ENCODE data around the gene SPOCK1. TPM values are rescaled to one million over a fixed set of nuclear protein-coding genes. Genes with fewer than 3 reads are reported as not detected.

SPOCK1 gene
- total RNA-seq, 4 donors from 2014 or later, result 8.6 to 34.8 (median 13.2) TPM

DNA sequence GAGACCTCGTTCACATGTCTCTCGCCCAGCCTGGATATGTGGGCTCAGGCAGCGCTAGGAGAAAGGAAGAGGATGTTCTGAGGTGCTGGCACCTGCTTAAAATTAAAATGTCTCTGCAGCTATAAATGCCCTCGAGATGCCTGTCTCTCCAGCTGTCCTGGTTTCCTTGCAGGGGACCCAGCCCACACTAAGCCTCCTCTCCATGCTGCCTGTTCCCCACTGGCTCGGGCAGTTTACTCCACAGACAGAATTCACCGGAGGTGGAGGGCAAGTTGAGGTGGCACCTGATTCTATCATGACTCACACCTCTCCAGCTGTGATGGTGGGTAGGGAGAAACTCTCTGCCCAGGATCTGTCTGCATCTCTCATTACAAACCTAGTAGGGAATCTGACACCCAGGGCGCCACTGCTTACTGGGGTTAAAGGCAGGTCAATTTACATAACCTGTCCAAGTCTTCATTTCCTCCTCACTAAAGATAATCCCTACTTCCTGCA lies 420.9 kb downstream of the SPOCK1 start:
- no peak for DNase-seq
- WGBS, 2 donors (ENCODE audit: low coverage in 1 of 2), result 57 to 61% methylated on average over 3 to 7 of the region's 7 CpGs
- H3K27ac ChIP-seq, result no peak overlapping the region

DNA sequence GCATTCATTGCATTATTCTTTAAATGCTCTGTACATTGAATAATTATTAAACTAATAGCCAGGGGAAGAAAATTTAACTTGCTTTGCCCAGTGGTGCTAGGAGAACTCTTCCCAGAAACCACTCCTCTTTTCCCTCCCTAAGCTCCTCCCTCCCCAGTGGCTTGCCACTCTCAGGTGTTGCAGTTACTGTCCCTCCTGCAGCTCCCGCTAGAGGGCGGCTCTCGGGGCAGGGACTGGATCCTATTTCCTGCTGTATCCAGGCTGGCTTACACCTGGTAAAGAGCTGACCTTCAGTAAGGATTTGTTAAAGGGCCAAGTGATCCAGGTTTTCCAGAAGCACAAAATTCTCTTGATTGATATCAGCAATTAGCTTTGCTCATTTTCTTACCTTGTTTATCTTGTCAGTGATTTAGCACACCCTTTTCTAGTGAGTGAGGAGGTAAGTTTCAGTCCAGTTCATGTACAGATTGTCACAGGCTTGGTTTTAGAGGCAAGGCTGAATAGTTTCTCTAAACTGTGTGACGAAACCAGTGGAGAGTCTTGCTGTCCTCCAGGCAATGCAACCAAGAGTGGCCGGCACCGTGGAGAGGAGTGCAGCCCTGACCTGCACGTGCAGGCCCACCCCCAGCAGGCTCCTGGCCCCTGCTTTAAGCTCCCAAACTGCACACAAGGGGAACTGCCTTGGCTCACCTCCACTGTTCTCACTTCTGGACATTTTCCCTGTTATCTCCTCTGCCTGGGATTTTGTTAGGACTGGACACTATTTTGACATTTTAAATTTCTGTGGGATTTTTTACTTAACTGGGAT lies 423.8 kb downstream of the SPOCK1 start:
- in situ Hi-C loops (cut with MboI; ENCODE audit: low pct_ligation_motif_present in 1 of 4, low pct_unique_long_range_greater_than_20kb in 1 of 4, low sequenced_read_pairs in 3 of 4), result no loop called here

More for the DNA sequence above, 420.9 kb downstream of the SPOCK1 start:
- H3K27me3 ChIP-seq, result no peaks in the 10 kb centered on the region
- intact Hi-C loops (cut with DNase I; ENCODE audit: low total_unique reads), result no loop called here
- H3K36me3 ChIP-seq, result no peaks in the 10 kb centered on the region
- H3K9me3 ChIP-seq, result no peaks in the 10 kb centered on the region
- no peak for TF ChIP-seq CTCF (IDR thresholded peaks at IDR 0.05)
- no peak for TF ChIP-seq POLR2A (IDR thresholded peaks at IDR 0.05)
- TF ChIP-seq POLR2AphosphoS5 (IDR thresholded peaks at IDR 0.05), result no peak
- no peak for TF ChIP-seq EP300 (IDR thresholded peaks at IDR 0.05; ENCODE audit: low read depth)
- H3K4me1 ChIP-seq, result no peaks in the 10 kb centered on the region
- in situ Hi-C loops (cut with MboI; ENCODE audit: low pct_ligation_motif_present in 1 of 4, low pct_unique_long_range_greater_than_20kb in 1 of 4, low sequenced_read_pairs in 3 of 4), result no loop called here
- H3K4me3 ChIP-seq, result no peak overlapping the region

DNA sequence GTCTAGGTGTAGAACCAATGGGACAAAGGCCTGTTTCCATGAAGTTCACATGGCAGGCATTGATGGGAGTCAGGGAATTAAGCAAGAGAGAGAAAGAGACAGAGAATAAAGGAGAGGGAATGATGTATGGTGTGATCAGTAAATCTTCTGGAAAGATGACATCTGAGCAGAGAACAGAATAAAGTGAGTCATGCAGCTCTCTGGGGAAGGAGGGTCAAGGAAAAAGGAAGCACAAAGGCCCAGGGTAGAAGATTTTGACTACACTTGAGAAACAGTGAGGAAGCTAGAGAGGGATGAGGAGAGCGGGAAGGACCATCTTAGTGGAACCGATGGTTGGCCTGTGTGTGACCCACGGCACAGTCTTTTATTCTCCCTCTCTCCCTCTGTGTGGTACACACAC lies 425.9 kb downstream of the SPOCK1 start:
- Histone ChIP-seq H3K9me3 (no peaks in the 10 kb centered on the region), H3K27ac (peak overlapping the region; percentile 11 to 35 (median 28)), H3K36me3 (no peaks in the 10 kb centered on the region), H3K27me3 (no peaks in the 10 kb centered on the region), H3K4me1 (peaks cover 0 to 10% (median 0%) of the 10 kb centered on the region in 4 donors), H3K4me3 (no peak overlapping the region)
- intact Hi-C loops (cut with DNase I; ENCODE audit: low total_unique reads) (no loop called here), in situ Hi-C loops (cut with MboI; ENCODE audit: low pct_ligation_motif_present in 1 of 4, low pct_unique_long_range_greater_than_20kb in 1 of 4, low sequenced_read_pairs in 3 of 4) (no loop called here)
- TF ChIP-seq EP300 (IDR thresholded peaks at IDR 0.05; ENCODE audit: low read depth), result no peak
- TF ChIP-seq POLR2AphosphoS5 (IDR thresholded peaks at IDR 0.05), result no peak
- no peak for TF ChIP-seq CTCF (IDR thresholded peaks at IDR 0.05)
- TF ChIP-seq POLR2A (IDR thresholded peaks at IDR 0.05), result no peak
- DNase-seq, result no peak
- WGBS, 2 donors (ENCODE audit: low coverage in 1 of 2), result 57 to 62% methylated on average over 3 of the region's 3 CpGs

More for the DNA sequence above, 423.8 kb downstream of the SPOCK1 start:
- H3K27me3 ChIP-seq, result no peaks in the 10 kb centered on the region
- no peaks in the 10 kb centered on the region for H3K9me3 ChIP-seq
- intact Hi-C loops (cut with DNase I; ENCODE audit: low total_unique reads), result no loop called here
- no peaks in the 10 kb centered on the region for H3K36me3 ChIP-seq
- TF ChIP-seq CTCF (IDR thresholded peaks at IDR 0.05), result peak; percentile 38 to 50 (median 47)
- TF ChIP-seq POLR2AphosphoS5 (IDR thresholded peaks at IDR 0.05), result no peak
- TF ChIP-seq EP300 (IDR thresholded peaks at IDR 0.05; ENCODE audit: low read depth), result no peak
- no peak for TF ChIP-seq POLR2A (IDR thresholded peaks at IDR 0.05)
- H3K4me1 ChIP-seq, result peaks cover 0 to 10% (median 0%) of the 10 kb centered on the region in 4 donors
- no peak overlapping the region for H3K27ac ChIP-seq
- 54% methylated on average over 7 of the region's 7 CpGs; no CpG with 5 or more reads in 1 of the 2 donors for WGBS, 2 donors (ENCODE audit: low coverage in 1 of 2)
- peak; percentile 74 for DNase-seq
- no peak overlapping the region for H3K4me3 ChIP-seq

DNA sequence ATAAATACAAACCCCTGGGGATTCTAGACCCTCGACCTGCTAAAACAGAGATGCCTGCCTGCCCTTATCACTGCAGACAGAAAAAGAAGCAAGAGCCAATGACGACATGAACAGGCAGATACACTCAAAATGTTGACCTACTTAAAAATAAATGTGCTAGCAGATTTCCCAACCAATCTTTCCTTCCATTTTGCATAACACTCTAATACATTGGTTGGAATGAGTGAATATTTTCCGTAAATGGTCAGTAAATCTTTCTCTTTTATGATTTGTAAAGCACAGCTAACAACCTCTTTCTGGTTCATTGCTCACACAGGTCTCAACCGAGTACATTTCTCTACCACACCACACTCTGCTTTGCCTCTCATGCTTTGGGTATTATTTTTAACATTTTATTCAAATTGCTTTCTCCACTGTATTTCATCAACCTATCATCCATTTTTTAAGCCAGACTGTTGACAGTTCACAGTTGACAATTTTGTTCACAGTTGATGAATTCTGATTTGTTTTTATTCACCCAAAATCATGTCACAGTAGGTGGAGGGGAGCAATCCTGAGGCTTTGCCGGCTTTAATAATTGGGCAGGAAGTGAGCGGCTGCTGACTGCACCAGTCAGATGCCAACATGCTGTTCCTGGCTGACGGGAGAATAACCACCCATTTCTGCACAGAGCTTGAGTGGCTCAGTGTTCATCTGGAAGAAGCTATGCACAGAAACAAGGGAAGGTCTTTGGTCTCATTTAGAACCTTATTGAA lies 426.6 kb downstream of the SPOCK1 start:
- Histone ChIP-seq H3K27ac (peak overlapping the region; percentile 27 to 46 (median 36)), H3K4me1 (peaks cover 0 to 10% (median 0%) of the 10 kb centered on the region in 4 donors), H3K36me3 (no peaks in the 10 kb centered on the region), H3K27me3 (no peaks in the 10 kb centered on the region), H3K4me3 (no peak overlapping the region), H3K9me3 (no peaks in the 10 kb centered on the region)
- in situ Hi-C loops (cut with MboI; ENCODE audit: low pct_ligation_motif_present in 1 of 4, low pct_unique_long_range_greater_than_20kb in 1 of 4, low sequenced_read_pairs in 3 of 4) (no loop called here), intact Hi-C loops (cut with DNase I; ENCODE audit: low total_unique reads) (no loop called here)
- no peak for DNase-seq
- TF ChIP-seq EP300 (IDR thresholded peaks at IDR 0.05; ENCODE audit: low read depth) (peak; percentile 43), CTCF (IDR thresholded peaks at IDR 0.05) (no peak), POLR2AphosphoS5 (IDR thresholded peaks at IDR 0.05) (peak; percentile 17 to 56 (median 50))
- WGBS, 2 donors (ENCODE audit: low coverage in 1 of 2), result 43 to 49% methylated on average over 4 to 7 of the region's 7 CpGs

All from transverse colon (tissue), 4 donors.